ENCODE measurements around the gene MESP2.

- TF ChIP-seq CTCF (IDR thresholded peaks at IDR 0.05; ENCODE audit: low read length) (no peak), EZH2 (optimal IDR thresholded peaks at IDR 0.05; ENCODE audit: low read depth, low read length) (no peak), EZH2phosphoT487 (IDR thresholded peaks at IDR 0.05; ENCODE audit: low read length) (no peak)
These were observed 1.6 kb upstream of the MESP2 start for GRCh38 chr15:89774492-89774891.
